H9 (cell line): ENCODE results near the gene ZNF14. TPM values are rescaled to one million over a fixed set of nuclear protein-coding genes. Genes with fewer than 3 reads are reported as not detected.

Source experiments
- DNase-seq: peaks from one replicate; pipeline ENCODE4 v3.0.0-alpha.2; 2017
- H2AFZ ChIP-seq: one replicate; pipeline ENCODE4 v1.6.1; 2013; ENCODE audit warnings: mild to moderate bottlenecking, low read length, control low read depth, moderate library complexity
- H2AK5ac ChIP-seq: 2 replicates; pipeline ENCODE4 v1.6.1; 2013; ENCODE audit warnings: low read length, control low read depth, mixed read lengths; ENCODE audit not compliant: insufficient read length
- H2BK120ac ChIP-seq: one replicate; pipeline ENCODE4 v1.6.1; 2013; ENCODE audit warnings: low read depth, mild to moderate bottlenecking, low read length, control low read depth, inconsistent platforms; ENCODE audit not compliant: poor library complexity, severe bottlenecking
- H2BK12ac ChIP-seq: 2 replicates; pipeline ENCODE4 v1.6.1; 2013; ENCODE audit warnings: low read length, control low read depth, mixed read lengths, low read depth; ENCODE audit not compliant: insufficient read length
- H2BK15ac ChIP-seq: 2 replicates; pipeline ENCODE4 v1.6.1; 2013; ENCODE audit warnings: low read depth, low read length, control low read depth
- H2BK20ac ChIP-seq: one replicate; pipeline ENCODE4 v1.6.1; 2013; ENCODE audit warnings: low read depth, mild to moderate bottlenecking, low read length, control low read depth, inconsistent platforms; ENCODE audit not compliant: poor library complexity, severe bottlenecking
- H2BK5ac ChIP-seq: 2 replicates; pipeline ENCODE4 v1.6.1; 2013; ENCODE audit warnings: low read length, control low read depth, mixed read lengths; ENCODE audit not compliant: insufficient read length
- H3K14ac ChIP-seq: 2 replicates; pipeline ENCODE4 v1.6.1; 2013; ENCODE audit warnings: low read length, control low read depth; ENCODE audit not compliant: insufficient read depth
- H3K18ac ChIP-seq: 2 replicates; pipeline ENCODE4 v1.6.1; 2013; ENCODE audit warnings: low read depth, mild to moderate bottlenecking, mixed read lengths, low read length, control low read depth; ENCODE audit not compliant: insufficient read length
- H3K23ac ChIP-seq: 2 replicates; pipeline ENCODE4 v1.6.1; 2013; ENCODE audit warnings: low read length, control low read depth, mixed read lengths, low read depth; ENCODE audit not compliant: insufficient read length
- H3K23me2 ChIP-seq: 2 replicates; pipeline ENCODE4 v1.6.1; 2013; ENCODE audit warnings: low read depth, mild to moderate bottlenecking, mixed read lengths, low read length, control low read depth; ENCODE audit not compliant: insufficient read length, poor library complexity, severe bottlenecking
- H3K27ac ChIP-seq: 2 replicates; pipeline ENCODE4 v1.5.1; 2013; ENCODE audit warnings: low read length, control low read depth, mixed read lengths, low read depth; ENCODE audit not compliant: insufficient read length
- H3K27me3 ChIP-seq: 2 replicates; pipeline ENCODE4 v1.6.1; 2013; ENCODE audit warnings: low read length, control low read depth, inconsistent platforms; ENCODE audit not compliant: insufficient read depth
- H3K4ac ChIP-seq: 2 replicates; pipeline ENCODE4 v1.6.1; 2013; ENCODE audit warnings: low read depth, mild to moderate bottlenecking, control low read depth, inconsistent platforms, low read length, moderate library complexity
- H3K4me1 ChIP-seq: 2 replicates; pipeline ENCODE4 v1.6.1; 2013; ENCODE audit warnings: low read length, control low read depth, inconsistent platforms; ENCODE audit not compliant: insufficient read depth
- H3K4me2 ChIP-seq: 2 replicates; pipeline ENCODE4 v1.6.1; 2013; ENCODE audit warnings: low read length, control low read depth, mixed read lengths; ENCODE audit not compliant: insufficient read length, insufficient read depth
- H3K56ac ChIP-seq: 2 replicates; pipeline ENCODE4 v1.6.1; 2013; ENCODE audit warnings: low read depth, mild to moderate bottlenecking, mixed read lengths, low read length, control low read depth; ENCODE audit not compliant: insufficient read length
- H3K79me1 ChIP-seq: 2 replicates; pipeline ENCODE4 v1.6.1; 2013; ENCODE audit warnings: low read depth, mild to moderate bottlenecking, moderate library complexity, low read length, control low read depth, inconsistent platforms; ENCODE audit not compliant: insufficient read depth, poor library complexity, severe bottlenecking
- H3K79me2 ChIP-seq: 2 replicates; pipeline ENCODE4 v1.6.1; 2013; ENCODE audit warnings: low read length, control low read depth, inconsistent platforms; ENCODE audit not compliant: insufficient read depth
- H3K9ac ChIP-seq: 2 replicates; pipeline ENCODE4 v1.6.1; 2013; ENCODE audit warnings: low read length, control low read depth, mixed read lengths; ENCODE audit not compliant: insufficient read length; ENCODE audit errors: extremely low read depth
- H3K9me3 ChIP-seq: one replicate; pipeline ENCODE4 v1.6.1; 2013; ENCODE audit warnings: low read depth, low read length, inconsistent platforms; ENCODE audit not compliant: control insufficient read depth
- H3T11ph ChIP-seq: one replicate; pipeline ENCODE4 v1.6.1; 2013; ENCODE audit warnings: mild to moderate bottlenecking, low read length, control low read depth, inconsistent platforms
- H4K20me1 ChIP-seq: one replicate; pipeline ENCODE4 v1.6.1; 2013; ENCODE audit not compliant: control insufficient read depth, insufficient read length, insufficient read depth
- H4K5ac ChIP-seq: 2 replicates; pipeline ENCODE4 v1.6.1; 2013; ENCODE audit warnings: low read depth, mild to moderate bottlenecking, mixed read lengths, low read length, control low read depth; ENCODE audit not compliant: insufficient read length
- H4K8ac ChIP-seq: replicated peaks from 2 replicates; pipeline ENCODE4 v1.6.1; 2013; ENCODE audit warnings: low read length, control low read depth, mixed read lengths, low read depth; ENCODE audit not compliant: insufficient read length
- H4K91ac ChIP-seq: 2 replicates; pipeline ENCODE4 v1.6.1; 2013; ENCODE audit warnings: low read depth, mild to moderate bottlenecking, moderate library complexity, mixed read lengths, low read length, control low read depth; ENCODE audit not compliant: insufficient read length
- H3K27ac Mint-ChIP-seq, 3 experiments: 2 replicates in 2 of 3; 3 replicates in 1 of 3; pipeline ENCODE4 v1.8.0; 2020 to 2021; ENCODE audit warnings: mixed read lengths in 3 of 3, mild to moderate bottlenecking in 1 of 3, moderate library complexity in 1 of 3
- H3K27me3 Mint-ChIP-seq: 2 replicates; pipeline ENCODE4 v1.8.0; 2021; ENCODE audit warnings: low read depth, mild to moderate bottlenecking, moderate library complexity, mixed read lengths
- H3K36me3 Mint-ChIP-seq, 3 experiments: 2 replicates in 2 of 3; 3 replicates in 1 of 3; pipeline ENCODE4 v1.8.0; 2020 to 2021; ENCODE audit warnings: low read depth in 3 of 3, mixed read lengths in 3 of 3; ENCODE audit not compliant: insufficient read depth in 1 of 3
- H3K4me1 Mint-ChIP-seq, 2 experiments: 2 replicates each; pipeline ENCODE4 v1.8.0; 2020; ENCODE audit warnings: mixed read lengths in 2 of 2
- H3K4me3 Mint-ChIP-seq, 2 experiments: 2 replicates in 1 of 2; 3 replicates in 1 of 2; pipeline ENCODE4 v1.8.0; 2020 to 2021; ENCODE audit warnings: mild to moderate bottlenecking in 2 of 2, mixed read lengths in 2 of 2, moderate library complexity in 1 of 2
- H3K9me3 Mint-ChIP-seq, 2 experiments: 2 replicates in 1 of 2; 3 replicates in 1 of 2; pipeline ENCODE4 v1.8.0; 2020; ENCODE audit warnings: mild to moderate bottlenecking in 2 of 2, mixed read lengths in 2 of 2, moderate library complexity in 1 of 2
- WGBS: extraction: QIAGEN DNeasy Blood & Tissue Kit; methylation state at CpG from one replicate; pipeline ENCODE4 v1.1.7; 2013; ENCODE audit warnings: missing lambda C conversion rate, low lambda C conversion rate, mixed read lengths; ENCODE audit not compliant: insufficient read length; ENCODE audit errors: extremely low coverage; 5-methylcytosine and 5-hydroxymethylcytosine counted together
- total RNA-seq: library from RNA; stranded (reverse); gene quantifications from 2 replicates; pipeline ENCODE4 v1.2.1, GENCODE V29; 2021
- TF ChIP-seq, protein P1 (sequence below): fragments of 200-600 bp; sonication (generic); conservative IDR thresholded peaks from 3 replicates; pipeline ENCODE4 v1.8.0; 2021; ENCODE audit warnings: antibody characterized with exemption, mild to moderate bottlenecking

ZNF14 gene
- total RNA-seq, 1 experiment from 2014 or later: 8.3 TPM

DNA sequence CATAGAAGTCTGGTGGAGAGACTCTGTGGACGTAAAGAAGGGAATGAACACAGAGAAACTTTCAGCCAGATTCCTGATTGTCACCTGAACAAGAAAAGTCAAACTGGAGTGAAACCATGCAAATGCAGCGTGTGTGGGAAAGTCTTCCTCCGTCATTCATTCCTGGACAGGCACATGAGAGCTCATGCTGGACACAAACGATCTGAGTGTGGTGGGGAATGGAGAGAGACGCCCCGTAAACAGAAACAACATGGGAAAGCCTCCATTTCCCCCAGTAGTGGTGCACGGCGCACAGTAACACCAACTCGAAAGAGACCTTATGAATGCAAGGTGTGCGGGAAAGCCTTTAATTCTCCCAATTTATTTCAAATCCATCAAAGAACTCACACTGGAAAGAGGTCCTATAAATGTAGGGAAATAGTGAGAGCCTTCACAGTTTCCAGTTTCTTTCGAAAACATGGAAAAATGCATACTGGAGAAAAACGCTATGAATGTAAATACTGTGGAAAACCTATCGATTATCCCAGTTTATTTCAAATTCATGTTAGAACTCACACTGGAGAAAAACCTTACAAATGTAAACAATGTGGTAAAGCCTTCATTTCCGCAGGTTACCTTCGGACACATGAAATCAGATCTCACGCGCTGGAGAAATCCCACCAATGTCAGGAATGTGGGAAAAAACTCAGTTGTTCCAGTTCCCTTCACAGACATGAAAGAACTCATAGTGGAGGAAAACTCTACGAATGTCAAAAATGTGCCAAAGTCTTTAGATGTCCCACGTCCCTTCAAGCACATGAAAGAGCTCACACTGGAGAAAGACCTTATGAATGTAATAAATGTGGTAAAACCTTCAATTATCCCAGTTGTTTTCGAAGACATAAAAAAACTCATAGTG lies 53.5 kb downstream of the ZNF14 start:
- Histone ChIP-seq H2BK15ac (no peak overlapping the region), H3K27ac (no peak overlapping the region), H3K4me1 (no peaks in the 10 kb centered on the region), H3K9ac (no peak overlapping the region), H3K4ac (no peak overlapping the region), H2BK12ac (no peak overlapping the region), H3K9me3 (no peaks in the 10 kb centered on the region), H2AK5ac (no peak overlapping the region), H3K23me2 (no peaks in the 10 kb centered on the region), H3K23ac (no peak overlapping the region), H3K56ac (no peak overlapping the region), H3K4me2 (no peak overlapping the region), H4K20me1 (no peaks in the 10 kb centered on the region), H2BK20ac (no peak overlapping the region), H3K27me3 (no peaks in the 10 kb centered on the region), H4K91ac (no peak overlapping the region), H2BK120ac (no peak overlapping the region), H2AFZ (no peak overlapping the region), H3T11ph (no peak overlapping the region), H3K79me2 (0 out of 2 replicates have a peak, but pooled peaks cover 2% of the 10 kb centered on the region), H4K5ac (no peak overlapping the region), H4K8ac (no peak overlapping the region), H3K18ac (no peak overlapping the region), H3K14ac (no peak overlapping the region), H2BK5ac (no peak overlapping the region), H3K79me1 (peaks cover 9% of the 10 kb centered on the region)
- Mint-ChIP-seq H3K27me3 (no peaks in the 10 kb centered on the region), H3K4me3 (no peak overlapping the region), H3K9me3 (peaks cover 6 to 44% of the 10 kb centered on the region in 2 experiments; a peak in 3 of 5 replicates), H3K4me1 (peaks cover 3% of the 10 kb centered on the region in 2 experiments; a peak in 2 of 4 replicates), H3K27ac (no peak overlapping the region), H3K36me3 (peaks cover 83 to 84% (median 83%) of the 10 kb centered on the region in 3 experiments)
- whole genome bisulfite sequencing: no CpG with 5 or more reads among the region's 20 CpGs
- TF ChIP-seq, protein P1, sequence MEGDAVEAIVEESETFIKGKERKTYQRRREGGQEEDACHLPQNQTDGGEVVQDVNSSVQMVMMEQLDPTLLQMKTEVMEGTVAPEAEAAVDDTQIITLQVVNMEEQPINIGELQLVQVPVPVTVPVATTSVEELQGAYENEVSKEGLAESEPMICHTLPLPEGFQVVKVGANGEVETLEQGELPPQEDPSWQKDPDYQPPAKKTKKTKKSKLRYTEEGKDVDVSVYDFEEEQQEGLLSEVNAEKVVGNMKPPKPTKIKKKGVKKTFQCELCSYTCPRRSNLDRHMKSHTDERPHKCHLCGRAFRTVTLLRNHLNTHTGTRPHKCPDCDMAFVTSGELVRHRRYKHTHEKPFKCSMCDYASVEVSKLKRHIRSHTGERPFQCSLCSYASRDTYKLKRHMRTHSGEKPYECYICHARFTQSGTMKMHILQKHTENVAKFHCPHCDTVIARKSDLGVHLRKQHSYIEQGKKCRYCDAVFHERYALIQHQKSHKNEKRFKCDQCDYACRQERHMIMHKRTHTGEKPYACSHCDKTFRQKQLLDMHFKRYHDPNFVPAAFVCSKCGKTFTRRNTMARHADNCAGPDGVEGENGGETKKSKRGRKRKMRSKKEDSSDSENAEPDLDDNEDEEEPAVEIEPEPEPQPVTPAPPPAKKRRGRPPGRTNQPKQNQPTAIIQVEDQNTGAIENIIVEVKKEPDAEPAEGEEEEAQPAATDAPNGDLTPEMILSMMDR: no peak
- no peak for DNase-seq
